ENCODE measurements around the gene ANXA6. TPM values are rescaled to one million over a fixed set of nuclear protein-coding genes. Genes with fewer than 3 reads are reported as not detected.

Gene ANXA6
- total RNA-seq: 143 TPM
- long read RNA-seq, transcript ANXA6-201 (26 exons, 2,593 nt): major isoform, 238 of 336 reads
- long read RNA-seq, partial matches to known transcripts: 12 of 336 reads
- long read RNA-seq, other reads (novel, unspliced or antisense): 86 of 336 reads

GRCh38 chr5:151157426-151158286 is at the start of gene ANXA6:
ANXA6 (minus strand) TSS chr5:151157779; CDS start chr5:151147901, 9,878 bp downstream.
- ATAC-seq: peak; percentile 99
- no peaks in the 10 kb centered on the region for H3K9me3 ChIP-seq
- peak; percentile 92 for DNase-seq
- no peaks in the 10 kb centered on the region for H3K27me3 ChIP-seq
- no peaks in the 10 kb centered on the region for H3K36me3 ChIP-seq
- H3K27ac ChIP-seq: peak within 1 kb of the TSS; percentile 82
- peak within 1 kb of the TSS; percentile 71 for H3K4me3 ChIP-seq
- TF ChIP-seq CTCF (IDR thresholded peaks at IDR 0.05): no peak
- peaks cover 44% of the 10 kb centered on the region for H3K4me1 ChIP-seq
- intact Hi-C loops (cut with DNase I): no loop called here

GRCh38 chr5:151205411-151205810 is 47.8 kb upstream of the ANXA6 start:
- Histone ChIP-seq H3K9me3 (no peaks in the 10 kb centered on the region), H3K27ac (no peak overlapping the region), H3K36me3 (peaks cover 14% of the 10 kb centered on the region), H3K4me1 (peaks cover 30% of the 10 kb centered on the region), H3K4me3 (no peak overlapping the region), H3K27me3 (no peaks in the 10 kb centered on the region)
- intact Hi-C loops (cut with DNase I): no loop called here
- DNase-seq (no peak), ATAC-seq (no peak)
- no peak for TF ChIP-seq CTCF (IDR thresholded peaks at IDR 0.05)

GRCh38 chr5:151204051-151204450 is 46.5 kb upstream of the ANXA6 start:
- no peak for DNase-seq

GRCh38 chr5:151202381-151203139 is 45.0 kb upstream of the ANXA6 start:
- no peak overlapping the region for H3K4me3 ChIP-seq
- DNase-seq (no peak), ATAC-seq (peak; percentile 53)
- no peaks in the 10 kb centered on the region for H3K9me3 ChIP-seq
- intact Hi-C loops (cut with DNase I): no loop called here
- no peak for TF ChIP-seq CTCF (IDR thresholded peaks at IDR 0.05)
- peaks cover 8% of the 10 kb centered on the region for H3K4me1 ChIP-seq
- H3K27ac ChIP-seq: no peak overlapping the region
- peaks cover 36% of the 10 kb centered on the region for H3K36me3 ChIP-seq
- H3K27me3 ChIP-seq: no peaks in the 10 kb centered on the region

More at GRCh38 chr5:151204051-151204450, 46.5 kb upstream of the ANXA6 start:
- Histone ChIP-seq H3K27me3 (no peaks in the 10 kb centered on the region), H3K4me3 (no peak overlapping the region), H3K4me1 (peaks cover 23% of the 10 kb centered on the region), H3K27ac (no peak overlapping the region), H3K9me3 (no peaks in the 10 kb centered on the region), H3K36me3 (peaks cover 27% of the 10 kb centered on the region)
- intact Hi-C loops (cut with DNase I): no loop called here
- no peak for TF ChIP-seq CTCF (IDR thresholded peaks at IDR 0.05)
- no peak for ATAC-seq

GRCh38 chr5:151200913-151201595 is 43.5 kb upstream of the ANXA6 start:
- intact Hi-C loops (cut with DNase I): no loop called here
- Histone ChIP-seq H3K36me3 (peaks cover 45% of the 10 kb centered on the region), H3K4me1 (peaks cover 14% of the 10 kb centered on the region), H3K27me3 (no peaks in the 10 kb centered on the region), H3K27ac (no peak overlapping the region), H3K9me3 (no peaks in the 10 kb centered on the region), H3K4me3 (no peak overlapping the region)
- ATAC-seq: no peak
- TF ChIP-seq CTCF (IDR thresholded peaks at IDR 0.05): no peak
- no peak for DNase-seq
